ENCODE results near the gene SYF2.
"Not testable (repeated sequence)": the region's sequence is repeated elsewhere in the genome, so short reads cannot be mapped to it uniquely, and the experiment has no call there.

DNA sequence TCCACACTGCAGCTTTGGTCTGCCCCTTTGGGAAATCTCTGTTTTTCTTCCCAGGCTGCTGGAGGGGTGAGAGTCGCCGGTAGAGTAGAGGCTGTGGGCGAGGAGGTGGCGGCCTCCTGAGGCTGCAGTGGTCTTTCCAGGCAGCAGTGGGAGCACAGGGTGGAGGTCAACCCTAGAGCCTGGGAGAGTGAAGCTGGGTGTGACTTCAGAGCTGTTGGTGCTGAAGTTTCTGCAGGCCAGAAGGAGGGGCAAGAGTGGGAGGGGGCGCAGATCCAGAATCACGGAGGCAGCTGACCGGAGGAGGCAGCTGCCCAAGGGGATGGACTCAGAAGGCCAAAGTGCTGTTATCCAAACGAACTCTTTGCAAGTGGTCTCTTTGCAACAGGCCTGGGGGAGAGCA is 46.5 kb upstream of the SYF2 start:
- TF ChIP-seq REST (IDR thresholded peaks at IDR 0.05; ENCODE audit: low read depth, low read length); RAD21 (IDR thresholded peaks at IDR 0.05; ENCODE audit: low read length); POLR2AphosphoS5 (IDR thresholded peaks at IDR 0.05; ENCODE audit: low read depth, low read length); EP300 (IDR thresholded peaks at IDR 0.05; ENCODE audit: borderline replicate concordance in 1 of 2, low read depth in 1 of 2, low read length in 1 of 2); YY1 (IDR thresholded peaks at IDR 0.05; ENCODE audit: low read depth); SIN3A (IDR thresholded peaks at IDR 0.05; ENCODE audit: borderline replicate concordance, low read depth, low read length); TAF1 (IDR thresholded peaks at IDR 0.05; ENCODE audit: borderline replicate concordance, low read depth, low read length): not testable (repeated sequence)
- TF ChIP-seq, protein P1, sequence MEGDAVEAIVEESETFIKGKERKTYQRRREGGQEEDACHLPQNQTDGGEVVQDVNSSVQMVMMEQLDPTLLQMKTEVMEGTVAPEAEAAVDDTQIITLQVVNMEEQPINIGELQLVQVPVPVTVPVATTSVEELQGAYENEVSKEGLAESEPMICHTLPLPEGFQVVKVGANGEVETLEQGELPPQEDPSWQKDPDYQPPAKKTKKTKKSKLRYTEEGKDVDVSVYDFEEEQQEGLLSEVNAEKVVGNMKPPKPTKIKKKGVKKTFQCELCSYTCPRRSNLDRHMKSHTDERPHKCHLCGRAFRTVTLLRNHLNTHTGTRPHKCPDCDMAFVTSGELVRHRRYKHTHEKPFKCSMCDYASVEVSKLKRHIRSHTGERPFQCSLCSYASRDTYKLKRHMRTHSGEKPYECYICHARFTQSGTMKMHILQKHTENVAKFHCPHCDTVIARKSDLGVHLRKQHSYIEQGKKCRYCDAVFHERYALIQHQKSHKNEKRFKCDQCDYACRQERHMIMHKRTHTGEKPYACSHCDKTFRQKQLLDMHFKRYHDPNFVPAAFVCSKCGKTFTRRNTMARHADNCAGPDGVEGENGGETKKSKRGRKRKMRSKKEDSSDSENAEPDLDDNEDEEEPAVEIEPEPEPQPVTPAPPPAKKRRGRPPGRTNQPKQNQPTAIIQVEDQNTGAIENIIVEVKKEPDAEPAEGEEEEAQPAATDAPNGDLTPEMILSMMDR (IDR thresholded peaks at IDR 0.05), result not testable (repeated sequence)
